ENCODE results near the gene VKORC1.

Gene VKORC1

DNA sequence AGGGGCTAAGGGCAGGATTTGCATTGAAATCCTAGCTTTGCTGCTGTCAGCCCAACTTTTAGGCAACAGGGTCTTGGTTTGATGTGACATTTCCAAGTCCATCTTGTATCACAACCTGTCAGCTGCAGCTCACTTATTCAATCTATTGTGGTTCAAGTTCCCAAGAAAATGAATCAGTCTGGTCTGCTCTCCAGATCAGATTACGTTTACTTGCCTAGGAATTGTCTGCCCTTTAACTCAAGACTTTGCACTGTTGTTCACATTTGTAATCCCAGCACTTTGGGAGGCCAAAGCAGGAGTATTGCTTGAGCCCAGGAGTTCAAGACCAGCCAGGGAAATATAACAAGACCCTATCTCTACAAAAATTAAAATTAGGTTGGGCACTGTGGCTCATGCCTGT lies 51.2 kb downstream of the VKORC1 start:
- H3K9me3 ChIP-seq, result no peaks in the 10 kb centered on the region
- no peak overlapping the region for H3K4me3 ChIP-seq (ENCODE audit: low read depth in 1 of 2, low read length in 1 of 2)
- no peaks in the 10 kb centered on the region for H3K27me3 ChIP-seq
- TF ChIP-seq, protein P1, sequence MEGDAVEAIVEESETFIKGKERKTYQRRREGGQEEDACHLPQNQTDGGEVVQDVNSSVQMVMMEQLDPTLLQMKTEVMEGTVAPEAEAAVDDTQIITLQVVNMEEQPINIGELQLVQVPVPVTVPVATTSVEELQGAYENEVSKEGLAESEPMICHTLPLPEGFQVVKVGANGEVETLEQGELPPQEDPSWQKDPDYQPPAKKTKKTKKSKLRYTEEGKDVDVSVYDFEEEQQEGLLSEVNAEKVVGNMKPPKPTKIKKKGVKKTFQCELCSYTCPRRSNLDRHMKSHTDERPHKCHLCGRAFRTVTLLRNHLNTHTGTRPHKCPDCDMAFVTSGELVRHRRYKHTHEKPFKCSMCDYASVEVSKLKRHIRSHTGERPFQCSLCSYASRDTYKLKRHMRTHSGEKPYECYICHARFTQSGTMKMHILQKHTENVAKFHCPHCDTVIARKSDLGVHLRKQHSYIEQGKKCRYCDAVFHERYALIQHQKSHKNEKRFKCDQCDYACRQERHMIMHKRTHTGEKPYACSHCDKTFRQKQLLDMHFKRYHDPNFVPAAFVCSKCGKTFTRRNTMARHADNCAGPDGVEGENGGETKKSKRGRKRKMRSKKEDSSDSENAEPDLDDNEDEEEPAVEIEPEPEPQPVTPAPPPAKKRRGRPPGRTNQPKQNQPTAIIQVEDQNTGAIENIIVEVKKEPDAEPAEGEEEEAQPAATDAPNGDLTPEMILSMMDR (IDR thresholded peaks at IDR 0.05), result no peak
- peaks cover 52% of the 10 kb centered on the region for H3K36me3 ChIP-seq
- H3K4me1 ChIP-seq (ENCODE audit: control insufficient read depth in 1 of 2, insufficient read depth in 1 of 2, low read depth in 1 of 2, low read length in 1 of 2), result peaks cover 0 to under 1% of the 10 kb centered on the region in 2 experiments
- H3K27ac ChIP-seq, result no peak overlapping the region

DNA sequence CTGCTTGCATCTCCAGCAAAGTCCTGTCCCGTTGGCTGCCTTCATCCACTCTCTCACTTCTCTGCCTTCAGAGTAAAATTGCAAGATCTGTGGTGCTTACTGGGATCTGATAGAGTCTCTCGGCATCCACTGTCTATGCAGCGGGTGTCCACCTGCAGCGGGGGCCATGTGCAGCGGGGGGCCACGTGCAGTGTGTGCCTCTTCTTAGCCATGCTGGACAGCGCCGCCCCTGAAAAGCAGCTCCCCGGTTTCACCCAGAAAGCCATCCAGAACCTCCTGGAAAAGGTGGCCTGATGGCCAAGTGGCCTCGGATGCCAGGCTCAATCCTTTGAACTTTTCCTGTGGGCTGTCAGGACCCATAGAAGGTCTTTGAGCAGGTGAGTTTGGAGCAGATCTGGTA lies 51.7 kb downstream of the VKORC1 start:
- H3K36me3 ChIP-seq, result peaks cover 57% of the 10 kb centered on the region
- no peak overlapping the region for H3K27ac ChIP-seq
- H3K27me3 ChIP-seq, result no peaks in the 10 kb centered on the region
- H3K4me1 ChIP-seq (ENCODE audit: control insufficient read depth in 1 of 2, insufficient read depth in 1 of 2, low read depth in 1 of 2, low read length in 1 of 2), result no peaks in the 10 kb centered on the region
- H3K9me3 ChIP-seq, result no peaks in the 10 kb centered on the region
- TF ChIP-seq, protein P1 (IDR thresholded peaks at IDR 0.05), result no peak
- no peak overlapping the region for H3K4me3 ChIP-seq (ENCODE audit: low read depth in 1 of 2, low read length in 1 of 2)

Measured in neutrophil (primary cell).